NB4 (cell line): Measurements from ENCODE around the gene TMEM233.

Experiments
- POLR2A ChIP-seq: IDR thresholded peaks from 2 replicates; pipeline ENCODE4 v1.6.1; 2011; ENCODE audit warnings: mild to moderate bottlenecking; ENCODE audit not compliant: insufficient read length; ENCODE audit errors: extremely low read depth
- TF ChIP-seq, protein P1 (sequence below): IDR thresholded peaks from one replicate; pipeline ENCODE4 v1.5.1; 2012; ENCODE audit warnings: low read depth, low read length

DNA sequence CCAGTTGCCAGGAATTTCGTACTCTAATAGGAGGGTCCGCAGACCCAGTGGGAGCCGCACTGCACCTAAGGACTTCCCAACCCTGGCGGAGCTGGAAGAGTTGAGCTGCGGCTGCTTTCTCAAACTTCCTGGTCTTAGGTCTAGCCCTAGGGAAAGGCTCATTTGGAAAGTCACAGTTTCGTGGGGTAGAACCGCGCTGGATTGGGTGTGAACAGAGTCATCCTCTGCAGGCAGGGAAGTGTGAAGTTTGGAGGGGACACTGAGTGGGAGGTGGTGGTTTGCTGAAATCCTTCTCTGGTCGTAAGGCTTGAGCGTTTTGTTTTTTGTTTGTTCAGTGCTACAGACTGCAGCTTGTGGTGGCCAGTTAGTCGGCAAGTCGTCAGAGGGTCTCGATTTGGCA is 93.2 kb downstream of the TMEM233 start:
- TF ChIP-seq, protein P1, sequence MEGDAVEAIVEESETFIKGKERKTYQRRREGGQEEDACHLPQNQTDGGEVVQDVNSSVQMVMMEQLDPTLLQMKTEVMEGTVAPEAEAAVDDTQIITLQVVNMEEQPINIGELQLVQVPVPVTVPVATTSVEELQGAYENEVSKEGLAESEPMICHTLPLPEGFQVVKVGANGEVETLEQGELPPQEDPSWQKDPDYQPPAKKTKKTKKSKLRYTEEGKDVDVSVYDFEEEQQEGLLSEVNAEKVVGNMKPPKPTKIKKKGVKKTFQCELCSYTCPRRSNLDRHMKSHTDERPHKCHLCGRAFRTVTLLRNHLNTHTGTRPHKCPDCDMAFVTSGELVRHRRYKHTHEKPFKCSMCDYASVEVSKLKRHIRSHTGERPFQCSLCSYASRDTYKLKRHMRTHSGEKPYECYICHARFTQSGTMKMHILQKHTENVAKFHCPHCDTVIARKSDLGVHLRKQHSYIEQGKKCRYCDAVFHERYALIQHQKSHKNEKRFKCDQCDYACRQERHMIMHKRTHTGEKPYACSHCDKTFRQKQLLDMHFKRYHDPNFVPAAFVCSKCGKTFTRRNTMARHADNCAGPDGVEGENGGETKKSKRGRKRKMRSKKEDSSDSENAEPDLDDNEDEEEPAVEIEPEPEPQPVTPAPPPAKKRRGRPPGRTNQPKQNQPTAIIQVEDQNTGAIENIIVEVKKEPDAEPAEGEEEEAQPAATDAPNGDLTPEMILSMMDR = no peak
- no peak for TF ChIP-seq POLR2A
